HG03565 (cell line): Measurements from ENCODE around the gene AKNA.

Experiments used
- ATAC-seq: cut with Tn5 transposase; IDR thresholded peaks from one replicate; pipeline ENCODE4 v1.9.1; 2021; ENCODE audit warnings: mild to moderate bottlenecking, moderate library complexity; ENCODE audit not compliant: unreplicated experiment

The AKNA gene

GRCh38 chr9:114387680-114388356 is at the start of gene AKNA:
TSS of gene AKNA (minus strand) at chr9:114387982. CDS start at chr9:114381333, 6,649 bp downstream.
- ATAC-seq, result peak; percentile 16

- no peak for ATAC-seq
Observed at GRCh38 chr9:114437401-114437893, 49.7 kb upstream of the AKNA start.

- no peak for ATAC-seq
Observed at GRCh38 chr9:114434878-114435311, 47.1 kb upstream of the AKNA start.

GRCh38 chr9:114433720-114434255 is 46.0 kb upstream of the AKNA start:
- peak; percentile 61 for ATAC-seq

GRCh38 chr9:114433086-114433485 is 45.3 kb upstream of the AKNA start:
- no peak for ATAC-seq

GRCh38 chr9:114432323-114433067 is 44.7 kb upstream of the AKNA start:
- ATAC-seq, result no peak

- no peak for ATAC-seq
Observed at GRCh38 chr9:114431770-114432169, 44.0 kb upstream of the AKNA start.

GRCh38 chr9:114431003-114431402 is 43.2 kb upstream of the AKNA start:
- no peak for ATAC-seq

GRCh38 chr9:114430457-114430856 is 42.7 kb upstream of the AKNA start:
- ATAC-seq, result no peak

- no peak for ATAC-seq
Observed at GRCh38 chr9:114429488-114429887, 41.7 kb upstream of the AKNA start.

- ATAC-seq, result no peak
Observed at GRCh38 chr9:114428466-114428865, 40.7 kb upstream of the AKNA start.

- no peak for ATAC-seq
Observed at GRCh38 chr9:114427644-114428043, 39.9 kb upstream of the AKNA start.

GRCh38 chr9:114426046-114426948 is 38.5 kb upstream of the AKNA start:
- ATAC-seq, result no peak

- no peak for ATAC-seq
Observed at GRCh38 chr9:114425126-114425525, 37.3 kb upstream of the AKNA start.

- ATAC-seq, result no peak
Observed at GRCh38 chr9:114424126-114424525, 36.3 kb upstream of the AKNA start.

- ATAC-seq, result no peak
Observed at GRCh38 chr9:114423181-114423580, 35.4 kb upstream of the AKNA start.

- no peak for ATAC-seq
Observed at GRCh38 chr9:114421147-114421546, 33.4 kb upstream of the AKNA start.

GRCh38 chr9:114419796-114420195 is 32.0 kb upstream of the AKNA start:
- no peak for ATAC-seq

GRCh38 chr9:114418053-114418452 is 30.3 kb upstream of the AKNA start:
- no peak for ATAC-seq

GRCh38 chr9:114417511-114417910 is 29.7 kb upstream of the AKNA start:
- ATAC-seq, result no peak

GRCh38 chr9:114416906-114417305 is 29.1 kb upstream of the AKNA start:
- ATAC-seq, result no peak
